HG02642 (cell line): ENCODE measurements around the gene IL6R.
"Not testable (repeated sequence)": the region's sequence is repeated elsewhere in the genome, so short reads cannot be mapped to it uniquely, and the experiment has no call there.

Source experiments
- ATAC-seq: cut with Tn5 transposase; IDR thresholded peaks from one replicate; pipeline ENCODE4 v1.9.1; 2021; ENCODE audit warnings: mild to moderate bottlenecking; ENCODE audit not compliant: unreplicated experiment, poor library complexity

IL6R gene

DNA sequence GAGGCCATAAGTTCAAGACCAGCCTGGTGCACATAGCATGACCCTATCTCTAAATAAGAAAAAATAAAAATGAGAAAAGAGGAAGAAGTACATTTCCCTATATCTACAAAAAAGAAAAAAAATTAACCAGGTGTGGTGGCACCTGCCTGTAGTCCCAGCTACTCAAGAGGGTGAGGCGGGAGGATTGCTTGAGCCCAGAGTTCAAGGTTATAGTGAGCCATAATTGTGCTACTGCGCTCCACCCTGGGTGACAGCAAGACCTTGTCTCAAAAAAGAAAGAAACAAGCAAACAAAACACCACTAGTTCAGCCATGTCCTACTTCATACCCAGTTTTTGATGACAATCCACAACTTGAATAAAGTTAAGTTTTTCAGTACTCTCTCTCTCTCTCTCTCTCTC is 66.2 kb downstream of the IL6R start:
- ATAC-seq, result no peak

DNA sequence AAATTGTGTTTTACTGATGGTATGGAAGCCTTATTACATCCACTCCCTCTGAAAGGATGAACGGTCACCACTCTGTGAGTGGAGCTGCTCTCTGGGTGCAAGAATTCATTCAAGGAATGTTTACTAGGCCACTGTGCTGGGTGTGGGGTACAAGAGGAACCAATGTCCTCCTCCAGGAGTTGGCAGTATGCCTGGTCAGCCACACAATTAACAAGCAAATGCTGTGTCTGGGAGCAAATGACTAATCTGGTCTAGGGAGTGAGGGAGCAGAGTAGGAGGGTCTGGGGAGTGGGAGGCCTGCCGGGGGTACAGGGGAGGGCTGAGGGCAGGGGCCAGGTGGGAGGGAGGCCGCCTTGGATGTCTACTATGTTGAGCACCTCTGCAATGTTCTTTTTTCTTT is 69.7 kb downstream of the IL6R start:
- no peak for ATAC-seq

DNA sequence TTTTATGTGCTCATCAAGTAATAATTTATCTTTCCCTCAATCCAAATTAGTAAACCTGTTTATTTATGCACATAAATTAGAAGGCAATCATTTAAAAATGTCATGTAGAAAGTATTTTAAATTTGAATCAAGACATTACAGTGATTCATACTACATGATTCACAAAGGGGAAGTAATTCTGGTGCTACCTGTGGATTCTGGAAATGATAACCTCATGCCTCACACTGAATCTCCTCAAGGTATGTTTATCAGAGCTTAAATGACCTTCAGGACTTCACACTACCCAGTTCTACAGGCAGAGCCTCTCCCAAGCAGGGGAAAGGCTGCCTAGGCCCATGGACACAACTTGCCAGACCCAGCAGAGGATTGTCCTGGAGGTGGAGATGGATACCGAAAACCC is 71.6 kb downstream of the IL6R start:
- ATAC-seq, result no peak

DNA sequence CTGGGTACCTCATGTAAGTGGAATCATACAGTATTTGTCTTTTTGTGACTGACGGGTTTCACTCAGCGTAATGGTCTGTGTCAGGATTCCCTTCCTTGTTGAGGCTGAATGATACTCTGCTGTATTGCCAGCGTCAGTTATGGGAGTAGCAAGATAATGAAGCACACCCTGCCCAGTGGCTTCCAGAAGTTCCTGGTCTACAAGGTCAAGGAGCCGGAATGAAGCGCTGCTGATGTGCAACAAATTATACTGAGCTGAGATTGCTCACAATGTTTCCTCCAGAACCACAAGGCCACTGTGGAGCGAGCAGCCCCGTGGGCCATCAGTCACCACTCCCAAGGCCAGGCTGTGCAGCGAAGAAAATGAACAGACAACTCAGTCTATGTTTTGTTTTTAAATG is 72.9 kb downstream of the IL6R start:
- ATAC-seq, result no peak

DNA sequence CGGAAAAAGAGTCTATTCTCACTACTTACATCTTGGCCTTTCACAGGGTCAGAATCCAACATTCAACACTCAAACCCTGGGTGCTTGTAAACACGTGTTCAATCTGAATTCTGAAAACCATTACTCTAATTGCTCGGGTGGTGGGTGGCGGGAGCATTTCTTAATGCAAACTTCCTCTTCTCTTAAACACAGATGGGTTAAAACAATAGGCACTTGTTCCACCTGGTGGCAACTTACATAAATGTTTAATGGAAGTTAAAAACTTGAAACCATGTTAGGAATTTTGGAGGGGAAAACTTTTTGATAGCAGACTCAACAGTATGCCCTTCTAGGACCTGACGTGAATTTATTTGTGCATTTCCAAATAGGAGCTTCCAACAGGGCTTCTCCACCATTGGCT is 73.5 kb downstream of the IL6R start:
- ATAC-seq, result no peak

DNA sequence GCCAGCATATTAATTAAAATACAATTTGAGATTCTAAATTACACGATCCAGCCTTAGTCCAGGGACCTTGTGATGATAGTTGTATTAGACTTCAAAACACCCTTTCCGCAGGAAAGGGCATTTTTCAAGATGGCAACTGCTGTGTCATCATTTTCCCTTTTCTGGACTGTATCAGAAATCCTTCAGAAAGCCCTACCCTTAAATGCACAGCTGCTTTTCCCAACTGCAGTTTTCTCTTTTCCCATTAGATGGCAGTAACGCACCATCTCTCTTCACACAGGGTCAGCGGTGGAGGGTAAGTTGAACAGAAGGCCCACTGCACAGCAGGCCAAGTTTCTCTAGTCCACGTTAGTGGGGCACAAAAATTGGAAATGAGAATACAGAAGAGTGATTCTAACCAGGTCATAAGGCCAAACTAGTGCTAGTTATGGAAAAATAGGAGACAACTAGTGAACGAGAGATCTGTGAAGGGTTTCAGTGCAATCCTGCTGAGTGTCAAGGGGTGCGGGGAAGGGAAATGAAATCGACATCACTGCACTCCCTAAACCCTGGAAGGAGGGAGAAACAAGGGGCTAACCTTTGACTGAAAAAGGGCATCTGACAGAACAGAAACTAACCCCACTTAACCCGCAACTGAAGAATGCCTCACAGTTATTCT is 74.8 kb downstream of the IL6R start:
- no peak for ATAC-seq

DNA sequence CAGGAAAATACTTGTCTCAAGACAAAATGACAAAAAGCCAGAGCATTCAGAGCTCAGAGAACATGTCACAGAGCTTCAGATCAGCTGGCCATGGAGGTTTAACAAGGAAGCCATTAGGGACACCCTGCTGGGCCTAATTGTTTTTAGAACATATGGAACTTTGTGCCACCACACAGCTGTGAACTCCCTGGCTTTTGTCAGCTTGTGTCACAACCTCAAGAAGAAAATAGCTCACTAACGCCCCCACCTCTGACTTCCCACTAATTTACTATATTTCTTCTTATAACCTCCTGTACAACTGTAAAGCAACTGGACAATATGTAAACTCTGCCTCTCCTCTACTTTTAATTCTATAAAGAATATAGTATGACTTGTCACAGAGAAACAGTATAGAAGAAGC is 75.9 kb downstream of the IL6R start:
- ATAC-seq, result no peak

DNA sequence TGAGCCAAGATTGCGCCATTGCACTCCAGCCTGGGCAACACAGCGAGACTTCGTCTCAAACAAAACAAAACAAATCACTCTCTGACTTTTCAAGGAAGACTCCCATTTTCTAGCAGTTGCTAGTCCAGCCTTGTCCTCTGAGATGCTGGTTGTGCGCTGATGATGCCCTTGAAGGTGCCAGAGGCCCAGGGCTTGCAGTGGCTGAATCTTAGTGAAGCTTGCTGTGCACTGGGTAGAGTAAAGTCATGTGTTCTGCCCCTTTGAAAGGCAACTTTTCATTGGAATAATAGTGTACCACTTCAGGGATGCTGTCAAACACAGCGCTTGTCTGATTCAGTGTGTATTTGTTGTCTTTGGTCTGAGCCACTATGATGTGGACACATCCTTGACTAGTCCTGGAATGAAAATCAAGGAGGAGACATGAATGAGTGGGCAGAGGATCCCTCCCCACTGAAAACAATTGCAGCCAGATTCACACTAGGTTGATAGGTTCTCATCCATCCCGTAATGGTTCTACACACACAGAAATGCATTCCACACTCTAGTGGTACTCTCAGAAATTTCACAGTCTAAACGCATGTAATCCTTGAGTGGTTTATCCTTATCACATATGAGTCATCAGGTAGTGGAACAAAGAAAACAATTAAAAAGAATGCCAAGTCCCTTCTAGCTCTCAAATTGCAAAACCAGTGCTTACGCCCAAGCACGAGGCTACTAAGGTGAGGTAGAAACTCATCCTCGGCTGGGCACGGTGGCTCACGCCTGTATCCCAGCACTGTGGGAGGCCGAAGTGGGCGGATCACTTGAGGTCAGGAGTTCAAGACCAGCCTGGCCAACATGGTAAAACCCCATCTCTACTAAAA is 79.0 kb downstream of the IL6R start:
- no peak for ATAC-seq

DNA sequence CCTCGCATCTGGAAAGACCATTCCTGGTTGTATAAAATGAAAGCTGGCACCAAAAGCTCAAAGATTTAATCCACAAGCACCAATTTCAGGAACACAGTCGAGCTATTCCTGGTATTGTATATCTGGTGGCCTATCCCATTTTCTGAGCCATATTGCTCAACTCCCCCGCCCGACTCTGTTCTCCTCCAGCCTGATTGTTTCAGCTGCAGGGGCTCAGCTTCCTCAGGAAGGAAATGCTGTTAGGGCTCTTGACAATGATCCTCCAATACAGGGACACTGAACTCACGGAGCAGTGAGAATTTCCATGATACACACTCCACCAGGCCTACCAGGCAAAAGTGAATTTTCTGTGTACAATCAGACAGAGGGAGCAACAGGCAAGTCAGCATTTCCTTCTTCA is 80.0 kb downstream of the IL6R start:
- ATAC-seq, result no peak

DNA sequence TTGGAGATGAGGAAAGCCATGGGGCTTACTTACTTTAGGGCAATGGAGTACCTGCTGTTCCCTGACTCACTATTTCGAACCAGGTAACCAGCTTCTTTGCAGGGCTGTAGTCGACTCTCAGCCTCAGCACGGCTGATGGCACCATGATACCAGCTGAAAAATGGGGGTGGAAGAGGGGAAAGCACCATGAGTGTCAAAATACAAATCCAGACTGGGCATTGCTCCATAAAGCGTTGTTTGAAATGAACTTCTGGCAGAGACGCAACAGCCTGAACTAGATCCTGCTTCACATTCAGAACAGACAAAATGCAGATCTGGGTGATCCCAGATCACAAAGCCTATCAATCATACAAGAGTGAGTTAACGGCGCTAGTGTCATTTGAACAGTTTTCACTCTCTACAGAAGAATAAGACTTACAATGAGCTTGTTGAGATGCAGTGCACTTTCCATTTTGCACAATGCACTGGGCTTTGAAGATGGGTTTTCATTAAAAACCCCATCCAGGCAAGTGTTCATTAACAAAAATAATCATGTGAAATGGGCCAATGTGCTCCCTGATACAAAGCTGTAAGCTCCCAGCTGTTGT is 80.9 kb downstream of the IL6R start:
- ATAC-seq, result no peak

DNA sequence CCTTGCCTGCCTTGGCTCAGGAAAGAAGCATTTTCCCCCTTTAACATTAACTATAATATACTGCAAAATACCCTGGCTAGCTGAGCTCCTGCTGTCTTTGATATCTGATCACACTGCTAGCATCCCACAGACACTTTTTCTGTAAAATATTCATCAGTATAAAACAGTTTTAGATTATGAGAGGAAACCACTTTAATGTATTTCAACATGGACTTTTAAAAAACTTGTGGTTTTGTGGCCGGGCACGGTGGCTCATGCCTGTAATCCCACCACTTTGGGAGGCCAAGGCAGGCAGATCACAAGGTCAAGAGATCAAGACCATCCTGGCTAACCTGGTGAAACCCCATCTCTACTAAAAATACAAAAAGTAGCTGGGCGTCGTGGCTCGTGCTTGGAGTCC is 81.6 kb downstream of the IL6R start:
- not testable (repeated sequence) for ATAC-seq

DNA sequence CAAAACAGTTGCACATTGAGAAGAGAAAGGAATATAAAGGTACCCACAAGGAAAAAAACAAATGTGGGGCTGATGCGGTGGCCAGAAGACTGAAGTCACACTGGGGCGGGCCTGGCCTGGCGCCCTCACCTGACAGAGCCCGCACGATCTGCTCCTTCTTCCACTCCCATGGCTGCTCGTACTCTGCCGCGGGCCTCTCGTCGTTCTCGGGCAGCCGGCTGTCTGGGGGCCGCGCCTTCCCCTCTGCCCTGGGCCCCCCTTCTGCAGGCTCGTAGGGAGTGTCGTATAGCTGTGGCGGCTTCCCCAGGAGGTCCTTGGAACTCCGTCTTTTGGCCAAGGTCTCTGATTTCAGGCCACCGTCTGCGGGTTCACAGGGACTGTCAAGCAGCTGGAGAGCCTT is 83.8 kb downstream of the IL6R start:
- no peak for ATAC-seq

DNA sequence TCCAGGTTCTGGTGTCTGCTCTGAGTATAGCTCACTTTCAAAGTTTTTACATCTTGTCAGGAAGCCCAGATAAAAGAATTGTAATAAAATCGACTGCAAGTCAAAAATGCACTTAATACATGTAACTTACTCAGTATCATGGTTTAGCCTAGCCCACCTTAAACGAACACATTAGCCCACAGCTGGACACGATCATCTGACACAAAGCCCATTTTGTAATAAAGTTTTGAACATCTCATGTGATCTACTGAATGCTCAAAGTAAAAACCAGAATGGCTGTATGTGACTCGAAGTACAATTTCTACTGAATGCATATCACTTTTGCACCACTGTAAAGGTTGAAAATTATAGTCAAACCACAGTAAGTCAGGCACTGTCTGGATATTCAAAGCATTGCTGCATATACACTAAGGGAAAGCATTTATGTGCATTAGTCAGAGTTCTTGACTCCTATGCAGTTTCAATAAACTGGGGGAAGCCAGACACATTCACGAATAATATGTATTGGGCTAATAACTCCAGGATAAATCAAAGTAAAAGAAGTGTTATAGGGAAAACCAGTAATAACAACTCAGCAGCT is 84.6 kb downstream of the IL6R start:
- ATAC-seq, result no peak

DNA sequence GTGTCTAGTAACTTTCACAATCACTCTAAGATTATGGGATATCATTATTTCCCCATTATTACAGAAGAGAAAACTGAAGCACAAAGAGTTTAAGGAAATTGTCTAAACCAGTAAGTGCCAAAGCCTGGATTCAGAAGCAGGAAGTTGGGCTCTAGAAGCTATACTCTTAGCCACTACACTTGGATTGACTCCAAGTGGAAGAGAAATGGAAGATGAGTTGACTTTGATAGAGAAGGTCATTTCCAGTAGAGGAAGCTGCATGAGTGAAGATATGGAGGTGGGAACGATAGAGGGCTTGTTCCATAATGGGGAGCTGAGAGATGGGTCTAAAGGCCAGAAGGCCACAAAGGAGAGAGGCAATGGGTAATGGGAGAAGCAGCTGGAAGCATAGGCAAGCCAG is 85.2 kb downstream of the IL6R start:
- ATAC-seq, result no peak

DNA sequence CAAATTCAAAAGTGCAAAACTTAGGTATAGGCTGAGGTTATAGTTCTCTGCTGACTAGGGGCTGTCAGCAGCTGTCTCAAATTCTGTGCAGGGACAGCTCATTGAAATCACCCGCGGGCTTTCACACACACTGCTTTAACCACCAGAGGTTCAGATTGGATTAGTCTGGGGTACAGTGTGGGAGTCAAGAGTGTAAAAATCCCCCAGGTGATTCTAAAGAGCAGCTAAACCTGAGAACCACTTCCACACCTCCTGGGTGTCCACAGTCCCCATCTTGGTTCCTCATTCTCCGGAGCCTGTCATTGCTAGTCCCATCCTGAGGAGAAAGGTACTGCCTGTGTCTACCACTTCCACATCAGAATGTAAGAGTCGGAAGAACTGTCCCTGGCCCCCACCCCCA is 87.0 kb downstream of the IL6R start:
- no peak for ATAC-seq

DNA sequence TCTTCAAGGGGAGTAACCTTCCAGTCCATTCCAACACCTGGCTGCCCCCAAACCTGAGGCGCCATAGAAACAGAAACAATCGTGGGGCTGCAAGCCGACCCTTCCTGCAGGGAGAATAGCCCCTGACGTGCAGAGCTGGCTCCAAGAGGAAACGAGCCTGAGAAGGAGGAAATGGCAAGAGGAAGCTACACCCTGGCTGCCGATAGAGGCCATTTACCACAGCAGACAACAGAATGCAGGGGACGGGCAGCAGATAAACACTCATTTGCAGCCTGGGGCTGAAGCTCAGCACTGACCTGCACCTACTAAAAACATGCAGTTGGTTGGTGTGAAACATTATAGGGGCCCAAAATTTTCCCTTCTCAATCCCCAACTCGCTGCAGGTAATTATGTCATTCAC is 88.1 kb downstream of the IL6R start:
- no peak for ATAC-seq

DNA sequence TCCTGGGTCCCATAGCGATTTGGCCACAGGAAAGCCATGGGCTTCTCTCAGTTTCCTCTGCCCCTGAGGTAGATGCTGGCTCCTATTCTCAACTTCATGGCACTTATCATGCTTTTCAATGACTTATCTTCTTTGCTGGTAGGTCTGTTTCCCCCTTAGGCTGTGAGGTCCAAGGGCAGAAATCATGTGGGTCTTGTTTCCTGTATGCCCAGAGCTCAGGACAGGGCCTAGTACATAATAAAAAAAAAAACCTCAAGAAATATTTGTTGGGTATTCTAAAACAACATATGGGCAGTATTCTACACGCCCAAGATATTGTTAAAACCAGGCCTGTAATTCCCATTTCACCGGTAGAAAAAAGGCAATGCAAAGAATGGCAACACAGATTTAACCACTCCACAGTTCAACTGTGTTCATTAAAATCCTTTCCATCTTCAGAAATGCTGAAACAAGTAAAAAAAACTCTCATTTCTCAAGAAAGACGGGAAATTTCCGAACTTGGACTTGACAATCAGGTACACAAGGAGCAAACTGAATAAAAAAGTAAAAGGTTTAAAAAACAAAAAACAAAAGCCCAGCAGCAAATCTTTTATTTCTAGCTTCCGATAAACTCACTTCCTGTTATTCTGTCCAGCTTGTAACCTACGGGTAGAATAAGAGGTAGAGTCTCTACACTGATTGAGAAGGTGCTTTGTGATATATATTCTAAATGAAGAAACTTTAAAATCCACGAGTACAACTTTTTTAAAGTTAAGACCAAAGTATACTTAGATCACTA is 90.5 kb downstream of the IL6R start:
- no peak for ATAC-seq

DNA sequence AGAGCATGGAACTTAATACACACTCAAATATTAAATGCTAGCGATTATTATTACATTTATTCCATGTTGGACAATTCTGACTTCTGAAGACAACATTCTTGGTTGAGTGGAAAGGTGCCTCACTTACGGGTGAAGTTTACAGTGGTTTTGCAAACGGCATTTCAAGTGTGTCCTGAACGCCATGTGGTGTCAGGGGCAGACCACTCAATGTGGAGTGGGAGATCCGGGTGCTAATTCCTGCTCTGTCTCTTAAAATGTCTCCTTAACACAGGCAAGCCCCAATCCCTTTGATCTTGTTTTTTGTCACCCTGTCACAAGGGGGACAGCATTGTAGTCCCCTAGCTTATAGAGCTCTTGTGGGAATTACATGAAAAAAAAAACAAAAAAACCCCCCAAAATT is 91.2 kb downstream of the IL6R start:
- ATAC-seq, result no peak

DNA sequence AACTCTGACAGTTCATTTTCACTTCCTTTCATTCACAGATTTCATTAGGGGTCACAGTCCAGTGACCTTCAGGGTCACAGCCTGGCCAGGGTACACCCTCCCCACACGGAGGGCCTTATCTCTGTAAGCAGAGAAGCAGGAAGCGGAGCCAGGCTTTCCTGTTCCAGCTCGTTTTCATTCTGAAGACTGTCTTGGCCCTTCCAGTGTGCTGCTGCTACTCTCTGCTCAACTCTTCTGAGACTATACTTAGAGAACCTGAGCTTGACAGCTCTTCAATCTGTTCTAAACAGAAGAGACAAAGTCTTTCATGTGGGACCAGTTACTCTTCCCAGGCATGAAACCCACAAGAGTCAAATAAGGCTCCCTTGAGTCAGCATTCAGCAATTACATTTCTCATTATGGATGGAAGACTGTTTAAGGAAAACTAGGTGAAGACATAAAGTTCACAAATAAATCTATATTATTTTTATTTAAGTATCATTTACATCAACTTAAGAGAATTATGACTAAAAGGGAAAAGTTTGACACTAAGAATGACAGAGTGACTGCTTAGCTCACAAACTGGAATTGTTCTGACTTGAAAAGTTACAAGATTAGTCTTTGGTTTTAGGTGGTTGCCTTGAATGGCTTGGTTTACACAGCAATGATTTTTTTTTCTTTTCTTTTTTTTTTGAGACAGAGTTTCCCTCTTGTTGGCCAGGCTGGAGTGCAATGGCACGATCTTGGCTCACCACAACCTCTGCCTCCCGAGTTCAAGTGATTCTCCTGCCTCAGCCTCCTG is 92.1 kb downstream of the IL6R start:
- no peak for ATAC-seq

DNA sequence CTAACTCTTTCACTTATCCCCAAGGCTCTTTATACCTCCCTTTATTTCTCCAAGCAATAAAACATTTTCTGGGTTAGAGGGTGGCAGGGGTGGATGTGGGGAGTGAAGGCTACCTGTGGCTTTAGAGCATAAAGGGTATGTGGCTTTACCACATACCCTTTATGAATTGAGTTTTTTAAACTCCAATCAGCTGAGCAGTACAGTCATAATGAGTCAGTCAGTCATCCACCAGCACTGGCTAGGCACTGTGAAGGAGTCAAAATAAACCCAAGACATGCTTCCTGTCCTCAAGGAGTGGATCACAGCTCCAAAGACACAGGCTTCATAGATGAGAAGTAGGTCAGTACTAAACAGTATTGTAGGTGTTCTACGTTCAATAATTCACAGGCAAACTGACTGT is 94.3 kb downstream of the IL6R start:
- ATAC-seq, result no peak
